ENCODE results near the gene NKX3-2. TPM values are rescaled to one million over a fixed set of nuclear protein-coding genes. Genes with fewer than 3 reads are reported as not detected.
"Not testable (repeated sequence)": the region's sequence is repeated elsewhere in the genome, so short reads cannot be mapped to it uniquely, and the experiment has no call there.

The NKX3-2 gene
- total RNA-seq (2014; rRNA removed; shearing (Covaris generic)): 1.2 and 1.7 TPM in 2 replicates
- polyA plus RNA-seq (2015; cell fraction: cytosol; rRNA removed): 1.1 and 1.5 TPM in 2 replicates
- polyA plus RNA-seq (2015; cell fraction: nucleus; rRNA removed): 2.3 and 2.7 TPM in 2 replicates

DNA sequence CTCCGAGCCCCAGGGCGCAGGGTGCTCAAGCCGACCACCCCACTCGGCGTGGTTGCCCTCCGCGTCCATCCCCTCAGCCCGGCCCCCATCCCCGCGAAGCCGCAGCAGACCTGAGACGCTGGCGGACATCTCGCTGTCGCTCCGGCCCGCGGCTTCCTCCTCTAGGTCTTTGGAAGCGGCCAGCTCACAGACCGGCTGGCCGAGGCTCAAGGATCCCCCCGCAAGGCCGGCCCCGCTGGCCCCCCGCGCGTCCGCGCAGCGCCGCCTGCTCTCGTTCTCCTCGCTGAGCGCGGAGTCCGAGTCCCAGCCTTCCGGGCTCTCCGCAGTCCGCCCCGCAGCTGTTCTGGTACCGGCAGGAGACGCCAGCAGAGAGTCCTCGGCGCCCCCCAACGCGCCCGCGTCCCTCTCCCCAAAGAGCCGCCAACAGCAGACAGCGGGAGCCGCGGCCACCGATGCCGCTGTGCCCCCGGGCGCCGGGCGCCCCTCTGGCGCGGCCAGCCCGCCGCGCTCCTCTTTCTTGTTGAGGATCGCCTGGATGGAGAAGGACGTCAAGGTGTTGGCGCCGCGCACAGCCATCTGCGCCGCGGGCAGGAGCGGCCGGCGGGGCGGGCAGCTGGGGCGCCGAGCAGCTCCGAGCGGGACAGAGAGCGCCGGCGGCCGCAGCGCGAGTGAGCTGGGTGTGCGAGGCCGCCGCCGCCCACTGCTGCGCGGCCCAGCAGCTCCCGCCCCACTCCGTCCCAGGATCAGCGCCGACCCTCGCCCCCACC lies at the start of gene NKX3-2:
Gene NKX3-2 (minus strand): TSS at position 670 of the 767 bp plus-strand sequence. CDS start 94 bp downstream, at position 576.
- DNase-seq (ENCODE audit: low read depth, low spot score): no peak

DNA sequence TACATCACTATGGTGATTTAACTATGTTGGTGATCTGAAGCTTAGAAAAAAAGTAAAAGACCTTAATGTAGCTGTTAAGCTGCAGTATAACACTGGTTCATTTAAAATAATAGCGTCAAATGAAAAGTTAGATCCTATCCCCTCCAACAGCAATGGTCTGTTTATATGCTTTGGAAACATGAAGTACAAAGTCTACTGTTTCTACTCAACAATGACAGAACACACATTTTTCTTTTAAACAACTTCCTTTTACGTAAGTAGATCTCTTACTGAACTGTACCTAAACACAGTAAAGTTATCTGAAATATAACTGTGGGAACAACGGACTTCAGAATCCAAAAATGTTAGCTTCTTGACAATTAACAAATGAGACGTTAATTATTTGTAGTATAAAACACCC lies 47.9 kb upstream of the NKX3-2 start:
- in situ Hi-C loops (cut with HindIII; ENCODE audit: low pct_unique_long_range_greater_than_20kb, low sequenced_read_pairs): no loop called here
- no peak for DNase-seq (ENCODE audit: low read depth, low spot score)

More for the DNA sequence above, at the start of gene NKX3-2:
- in situ Hi-C loops (cut with HindIII; ENCODE audit: low pct_unique_long_range_greater_than_20kb, low sequenced_read_pairs): no loop called here

DNA sequence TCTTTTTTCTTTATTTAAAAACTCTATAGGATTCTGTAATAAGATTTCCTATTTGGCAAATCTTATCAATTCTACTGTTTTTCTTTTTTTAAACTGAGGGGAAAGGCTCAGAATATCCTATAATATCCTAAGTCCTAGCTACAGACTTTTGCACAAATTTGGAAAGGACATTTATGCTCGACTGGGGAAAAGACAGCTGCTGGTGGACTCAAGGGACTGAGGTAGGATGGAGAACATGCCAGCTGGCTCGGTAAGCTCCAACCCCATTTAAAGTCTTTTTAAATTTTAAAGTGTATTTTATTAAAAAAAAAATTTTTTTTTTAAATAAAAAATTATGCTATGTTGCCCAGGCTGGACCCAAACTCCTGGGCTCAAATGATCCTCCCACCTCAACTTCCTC lies 46.5 kb upstream of the NKX3-2 start:
- DNase-seq (ENCODE audit: low read depth, low spot score): no peak
- in situ Hi-C loops (cut with HindIII; ENCODE audit: low pct_unique_long_range_greater_than_20kb, low sequenced_read_pairs): no loop called here

DNA sequence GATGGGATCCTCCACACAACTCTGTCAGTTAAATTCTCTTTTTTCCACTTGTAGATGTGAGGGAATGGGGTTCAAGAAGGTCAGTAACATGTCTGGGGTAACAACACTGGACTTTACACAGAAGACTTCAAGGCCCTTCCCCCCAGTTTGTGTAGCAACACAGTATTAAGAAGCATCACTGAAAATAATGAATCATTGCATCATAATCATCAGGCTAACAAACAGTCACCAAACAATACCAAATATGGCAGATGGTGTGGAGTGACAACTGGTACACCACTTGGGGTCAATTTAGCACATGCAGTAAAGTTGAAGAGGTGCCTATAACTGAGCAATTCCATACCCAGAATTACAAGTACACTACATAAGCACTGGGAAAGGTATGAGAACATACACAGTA lies 44.6 kb upstream of the NKX3-2 start:
- no peak for DNase-seq (ENCODE audit: low read depth, low spot score)
- in situ Hi-C loops (cut with HindIII; ENCODE audit: low pct_unique_long_range_greater_than_20kb, low sequenced_read_pairs): no loop called here

DNA sequence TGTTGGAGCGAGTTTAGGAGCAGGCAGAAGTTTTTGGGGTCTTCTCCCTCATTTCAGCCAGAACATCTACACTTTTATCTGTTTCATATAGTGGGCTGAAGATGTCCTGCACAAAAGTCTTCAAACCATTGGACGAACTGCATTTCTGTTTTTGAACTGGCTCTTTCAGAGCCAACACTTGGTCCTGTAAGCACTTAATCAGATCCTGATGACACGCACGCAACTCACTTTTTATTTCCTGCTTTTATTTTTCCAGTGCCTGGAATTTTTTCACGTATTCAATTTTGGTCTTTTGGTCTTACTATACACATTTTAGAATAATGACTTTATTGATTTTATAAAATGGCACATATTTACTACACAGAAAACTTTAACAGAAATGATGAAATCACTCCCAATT lies 40.2 kb upstream of the NKX3-2 start:
- in situ Hi-C loops (cut with HindIII; ENCODE audit: low pct_unique_long_range_greater_than_20kb, low sequenced_read_pairs): no loop called here
- DNase-seq (ENCODE audit: low read depth, low spot score): no peak

DNA sequence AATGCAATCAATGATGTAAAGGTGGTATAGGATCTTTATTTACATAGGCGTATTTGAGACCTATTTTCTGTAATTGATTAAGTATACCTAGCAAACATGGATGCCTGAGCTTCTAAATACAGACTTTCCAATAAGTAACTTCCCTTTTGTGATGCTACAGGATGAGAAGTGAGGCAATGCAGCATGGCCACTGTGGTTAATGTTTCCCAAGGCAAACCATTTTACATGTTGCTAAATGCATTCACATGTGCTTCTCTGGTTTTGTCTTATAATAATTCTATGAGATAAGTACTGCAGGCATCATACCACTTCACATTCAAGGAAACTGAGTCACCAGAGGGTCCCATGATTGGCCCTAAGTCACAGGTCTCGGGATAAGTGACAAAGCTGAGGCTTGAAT lies 35.7 kb upstream of the NKX3-2 start:
- DNase-seq (ENCODE audit: low read depth, low spot score): peak; percentile 73
- in situ Hi-C loops (cut with HindIII; ENCODE audit: low pct_unique_long_range_greater_than_20kb, low sequenced_read_pairs): no loop called here

DNA sequence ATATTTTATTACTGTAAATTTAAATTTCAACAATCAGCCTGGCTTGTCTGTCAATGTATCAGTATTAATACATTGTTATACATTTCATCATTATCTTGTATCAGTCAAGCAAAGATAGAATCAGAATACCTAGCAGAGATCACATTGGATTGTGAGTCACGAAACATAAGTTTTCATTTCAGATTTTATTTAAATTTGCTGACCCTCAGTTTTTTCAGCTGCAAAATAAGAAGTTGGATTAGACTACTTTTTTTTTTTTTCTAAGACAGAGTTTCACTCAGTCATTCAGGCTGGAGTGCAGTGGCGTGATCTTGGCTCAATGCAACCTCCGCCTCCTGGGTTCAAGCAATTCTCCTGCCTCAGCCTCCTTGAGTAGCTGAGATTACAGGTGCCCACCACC lies 33.4 kb upstream of the NKX3-2 start:
- DNase-seq (ENCODE audit: low read depth, low spot score): no peak
- in situ Hi-C loops (cut with HindIII; ENCODE audit: low pct_unique_long_range_greater_than_20kb, low sequenced_read_pairs): no loop called here

DNA sequence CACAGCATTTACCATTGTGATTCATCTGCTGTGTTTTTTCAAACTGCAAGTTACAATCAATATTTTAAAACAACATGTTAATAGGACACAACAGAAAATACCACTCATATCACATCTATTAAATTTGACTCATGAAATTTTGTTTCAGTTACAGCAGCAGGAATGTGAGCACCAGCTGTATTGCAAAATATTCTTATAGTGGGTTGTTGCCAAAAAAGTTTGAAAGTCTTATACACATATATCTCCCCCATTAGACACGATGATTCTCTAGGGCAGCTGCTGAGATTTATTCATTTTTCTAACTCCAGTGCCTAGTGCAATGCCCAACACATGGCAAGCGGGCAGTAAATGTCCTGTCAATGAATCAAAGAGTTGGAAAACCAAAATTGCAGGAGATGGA lies 26.6 kb upstream of the NKX3-2 start:
- DNase-seq (ENCODE audit: low read depth, low spot score): no peak
- in situ Hi-C loops (cut with HindIII; ENCODE audit: low pct_unique_long_range_greater_than_20kb, low sequenced_read_pairs): no loop called here

DNA sequence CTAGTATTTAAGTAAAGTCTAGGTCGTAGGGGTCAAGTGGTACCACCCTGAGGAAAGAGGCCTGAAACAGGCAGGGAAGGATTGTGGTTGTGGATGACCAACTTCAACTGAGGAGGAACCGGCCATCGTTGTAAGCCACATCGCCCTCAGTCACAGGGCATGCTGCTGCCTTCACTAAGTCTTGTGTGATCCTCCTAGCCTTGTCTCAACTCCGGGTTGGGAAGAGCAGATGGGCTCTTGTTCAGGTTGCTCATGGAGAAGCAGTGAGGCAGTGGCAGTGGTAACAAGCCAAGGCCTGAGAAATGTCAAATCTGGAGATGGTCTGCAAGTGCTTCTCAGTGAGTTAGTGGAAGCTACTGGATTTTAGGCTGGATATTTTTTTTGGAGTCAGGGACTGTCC lies 22.8 kb upstream of the NKX3-2 start:
- in situ Hi-C loops (cut with HindIII; ENCODE audit: low pct_unique_long_range_greater_than_20kb, low sequenced_read_pairs): no loop called here
- DNase-seq (ENCODE audit: low read depth, low spot score): no peak

DNA sequence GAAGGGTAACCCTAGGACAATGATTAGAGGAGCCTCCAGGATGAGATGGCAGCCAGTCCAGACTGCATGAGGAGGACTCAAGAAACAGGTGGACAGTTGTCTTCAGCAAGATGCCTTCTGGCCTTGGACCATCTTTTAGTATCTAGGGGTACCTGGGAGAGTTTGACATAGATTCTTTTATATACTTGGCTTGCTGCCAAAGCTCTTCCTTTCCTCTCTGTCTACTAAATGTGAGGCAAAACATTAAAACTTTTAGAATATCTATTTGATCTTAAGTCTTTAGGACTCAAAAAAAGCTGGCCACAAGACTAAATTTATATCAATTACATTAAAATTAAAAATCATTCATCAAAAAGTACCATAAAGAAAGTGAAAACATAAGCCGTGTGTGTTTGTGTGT lies 18.6 kb upstream of the NKX3-2 start:
- DNase-seq (ENCODE audit: low read depth, low spot score): no peak
- in situ Hi-C loops (cut with HindIII; ENCODE audit: low pct_unique_long_range_greater_than_20kb, low sequenced_read_pairs): no loop called here

DNA sequence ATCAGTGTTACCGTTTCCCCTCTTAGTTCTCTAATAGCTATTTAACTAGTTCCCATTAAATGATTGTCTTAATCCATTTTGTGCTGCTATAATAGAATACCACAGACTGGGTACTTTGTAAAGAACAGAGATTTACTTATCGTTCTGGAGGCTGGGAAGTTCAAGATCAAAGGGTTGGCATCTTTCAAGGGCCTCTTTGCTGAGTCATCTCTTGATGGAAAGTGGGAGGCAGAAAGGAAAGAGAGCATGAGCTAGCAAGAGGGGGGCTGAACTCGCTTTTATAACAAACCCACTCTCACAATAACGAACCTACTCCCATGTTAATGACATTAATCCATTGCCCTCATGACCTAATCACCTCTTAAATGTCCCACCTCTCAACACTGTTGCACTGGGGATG lies 17.4 kb upstream of the NKX3-2 start:
- DNase-seq (ENCODE audit: low read depth, low spot score): no peak
- in situ Hi-C loops (cut with HindIII; ENCODE audit: low pct_unique_long_range_greater_than_20kb, low sequenced_read_pairs): no loop called here

DNA sequence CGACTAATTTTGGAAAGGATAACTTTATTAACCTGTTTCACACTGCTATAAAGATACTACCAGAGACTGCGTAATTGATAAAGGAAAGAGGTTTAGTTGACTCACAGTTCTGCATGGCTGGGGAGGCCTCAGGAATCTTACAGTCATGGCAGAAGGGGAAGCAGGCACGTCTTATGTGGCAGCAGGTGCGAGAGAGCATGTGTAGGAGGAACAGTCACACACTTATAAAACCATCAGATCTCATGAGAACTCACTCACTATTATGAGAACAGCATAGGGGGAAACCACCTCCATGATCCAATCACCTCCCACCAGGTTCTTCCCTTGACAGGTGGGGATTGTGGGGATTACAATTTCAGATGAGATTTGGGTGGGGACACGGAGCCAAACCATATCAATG lies 15.8 kb upstream of the NKX3-2 start:
- in situ Hi-C loops (cut with HindIII; ENCODE audit: low pct_unique_long_range_greater_than_20kb, low sequenced_read_pairs); DNase-seq (ENCODE audit: low read depth, low spot score): not testable (repeated sequence)

DNA sequence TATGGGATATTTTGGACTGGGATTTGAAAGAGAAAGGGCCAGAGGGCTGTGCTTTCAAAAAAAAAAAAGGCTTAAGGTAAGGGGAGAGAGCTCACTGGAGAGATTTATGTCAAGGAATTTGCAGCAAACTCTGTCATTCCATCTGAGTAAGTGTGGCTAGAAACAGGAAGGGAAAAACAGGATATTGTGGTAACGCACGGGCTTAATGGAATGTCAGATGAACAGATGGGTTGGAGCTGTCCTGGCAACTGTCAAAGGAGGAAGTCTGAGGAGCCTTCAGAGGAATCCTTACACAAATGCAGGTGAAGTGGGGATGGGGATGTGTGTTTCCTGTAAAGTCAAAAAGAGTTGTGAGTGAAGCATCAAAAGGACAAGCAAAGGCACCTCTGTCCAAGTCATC lies 15.1 kb upstream of the NKX3-2 start:
- in situ Hi-C loops (cut with HindIII; ENCODE audit: low pct_unique_long_range_greater_than_20kb, low sequenced_read_pairs): no loop called here
- DNase-seq (ENCODE audit: low read depth, low spot score): peak; percentile 71

DNA sequence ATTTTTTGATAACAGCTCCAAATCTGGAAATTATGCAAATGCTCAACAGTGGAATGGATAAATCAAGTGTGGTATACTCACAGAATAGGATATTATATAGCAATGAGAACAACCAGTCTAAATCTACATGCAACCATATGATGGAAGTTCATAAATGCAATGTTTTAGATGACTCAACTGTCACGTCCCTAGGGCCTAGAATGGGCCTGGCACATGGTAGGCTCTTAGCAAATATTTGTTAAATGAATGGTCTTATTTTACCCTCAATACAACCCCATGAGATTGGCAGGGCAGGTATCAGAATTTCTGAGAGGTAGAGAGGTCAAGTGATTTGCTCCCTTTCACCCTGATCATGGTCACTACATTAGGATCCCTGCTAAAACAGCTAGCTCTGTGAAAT lies 14.6 kb upstream of the NKX3-2 start:
- no peak for DNase-seq (ENCODE audit: low read depth, low spot score)
- in situ Hi-C loops (cut with HindIII; ENCODE audit: low pct_unique_long_range_greater_than_20kb, low sequenced_read_pairs): no loop called here

DNA sequence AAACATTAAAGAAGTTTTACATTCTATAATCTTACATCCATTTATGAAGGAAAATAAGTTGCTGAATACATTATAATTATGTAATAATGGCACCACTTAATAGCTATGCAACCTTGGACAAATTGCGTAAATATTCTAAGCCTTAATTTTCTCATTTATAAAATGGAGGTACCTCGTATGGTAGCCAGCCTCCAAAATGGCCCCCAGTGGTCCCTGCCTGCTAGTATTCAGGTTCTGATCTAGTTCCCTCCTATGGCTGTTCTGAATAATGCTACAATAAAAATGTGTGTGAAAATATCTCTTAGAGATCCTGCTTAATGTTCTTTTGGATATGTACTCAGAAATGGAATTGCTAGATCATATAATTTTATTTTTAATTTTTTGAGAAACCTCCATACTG lies 11.0 kb upstream of the NKX3-2 start:
- in situ Hi-C loops (cut with HindIII; ENCODE audit: low pct_unique_long_range_greater_than_20kb, low sequenced_read_pairs): no loop called here
- DNase-seq (ENCODE audit: low read depth, low spot score): no peak

DNA sequence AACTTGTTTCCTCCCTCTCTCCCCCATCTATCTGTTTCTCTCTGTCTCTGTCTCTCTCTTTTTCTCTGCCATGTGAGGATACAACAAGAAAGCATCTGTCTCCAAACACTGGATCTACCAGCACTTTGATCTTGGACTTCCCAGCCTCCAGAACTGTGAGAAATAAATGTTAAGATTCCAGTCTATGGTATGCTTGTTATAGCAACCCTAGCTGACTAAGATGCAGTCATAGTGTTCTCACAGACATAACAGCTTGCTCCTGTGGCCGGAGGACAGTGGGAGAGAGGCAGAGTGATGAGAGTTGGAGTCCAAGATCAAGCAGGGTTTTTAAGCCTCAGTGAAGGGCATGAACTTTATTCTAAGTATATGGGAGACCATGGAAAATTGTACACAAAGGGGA lies 8.8 kb upstream of the NKX3-2 start:
- no peak for DNase-seq (ENCODE audit: low read depth, low spot score)
- in situ Hi-C loops (cut with HindIII; ENCODE audit: low pct_unique_long_range_greater_than_20kb, low sequenced_read_pairs): no loop called here

DNA sequence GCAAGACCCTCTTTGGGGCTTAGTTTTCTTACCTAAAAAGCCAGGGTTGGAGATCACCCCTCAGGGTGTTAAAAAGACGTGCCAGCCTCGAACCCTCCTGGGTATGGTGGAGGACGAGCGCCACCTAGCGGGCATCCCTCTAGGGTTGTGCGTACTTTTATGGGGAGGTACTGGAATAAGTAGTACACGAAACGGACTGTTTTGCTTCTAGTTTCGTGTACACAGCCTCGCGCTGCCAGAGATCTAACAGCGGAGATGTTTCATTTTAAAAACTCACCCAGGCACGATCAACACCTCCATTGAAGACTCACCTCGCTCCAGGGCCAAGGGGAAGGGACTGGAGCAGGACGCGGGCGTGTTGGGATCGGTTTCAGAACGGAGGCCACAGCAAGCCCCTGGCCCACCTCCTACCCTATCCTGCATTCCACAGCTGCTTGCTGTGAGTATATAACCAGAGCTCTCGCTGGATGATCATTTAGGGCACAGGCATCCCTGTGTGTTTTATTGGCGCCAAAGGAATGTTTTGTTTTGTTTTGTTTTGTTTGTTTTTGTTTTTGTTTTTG lies 4.8 kb upstream of the NKX3-2 start:
- in situ Hi-C loops (cut with HindIII; ENCODE audit: low pct_unique_long_range_greater_than_20kb, low sequenced_read_pairs): no loop called here
- peak; percentile 89 for DNase-seq (ENCODE audit: low read depth, low spot score)

DNA sequence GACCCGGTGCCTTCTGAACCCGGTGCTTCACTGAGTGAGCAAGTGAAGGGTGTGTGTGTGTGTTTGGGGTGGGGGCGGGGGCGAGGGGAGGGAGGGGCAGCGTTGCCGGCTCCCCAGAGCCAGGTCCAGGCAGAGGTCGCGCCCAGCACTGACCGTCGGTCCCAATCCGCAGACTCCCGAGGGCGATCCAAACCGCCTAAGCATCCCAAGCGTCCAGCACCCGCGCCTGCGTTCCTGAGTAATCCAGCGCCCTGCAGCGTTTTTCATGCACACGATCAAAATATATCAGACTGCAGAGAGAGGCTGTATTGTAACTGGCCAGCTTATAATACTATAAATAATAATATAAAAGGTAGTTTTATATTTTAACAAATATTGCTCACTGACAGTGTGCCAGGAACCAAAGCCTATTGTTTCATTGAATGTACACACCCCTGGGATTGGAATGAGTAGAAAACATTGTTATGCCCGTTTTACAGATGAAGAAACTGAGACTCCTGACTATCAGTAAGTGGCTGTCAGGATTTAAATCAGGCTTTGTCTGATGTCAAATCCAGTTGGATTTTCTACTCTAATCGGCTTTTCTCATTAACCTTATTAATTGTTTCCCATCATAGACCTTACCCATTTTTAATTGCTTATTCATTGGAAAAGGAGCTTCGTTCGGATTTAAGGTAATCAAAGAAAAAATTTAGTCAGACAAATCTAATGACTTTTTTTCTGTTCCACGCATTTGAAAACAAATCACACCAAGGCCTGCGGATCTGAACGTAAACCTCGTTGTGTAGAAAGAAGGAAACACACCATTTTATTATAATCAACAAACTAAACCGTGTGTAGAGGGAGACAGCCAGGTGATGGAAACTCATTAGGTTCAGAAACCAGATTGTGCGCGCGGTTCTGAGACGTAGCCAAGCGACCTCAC lies 4.0 kb upstream of the NKX3-2 start:
- in situ Hi-C loops (cut with HindIII; ENCODE audit: low pct_unique_long_range_greater_than_20kb, low sequenced_read_pairs): no loop called here

More for the DNA sequence above, 4.0 kb upstream of the NKX3-2 start:
- DNase-seq (ENCODE audit: low read depth, low spot score): no peak

All from SK-MEL-5 (cell line).